K562 (cell line): ENCODE data around the gene PPP3CB. TPM values are rescaled to one million over a fixed set of nuclear protein-coding genes. Genes with fewer than 3 reads are reported as not detected.

Source experiments
- BCL6 ChIP-seq: fragments of 250-450 bp; sonication (Bioruptor Pico); IDR thresholded peaks from 2 replicates; pipeline ENCODE4 v1.4.0; 2020
- CEBPZ ChIP-seq: fragments of 150-350 bp; IDR thresholded peaks from 2 replicates; pipeline ENCODE4 v1.6.1; 2014; ENCODE audit warnings: low read depth, mild to moderate bottlenecking, low read length, borderline replicate concordance
- HMG20B ChIP-seq: fragments of 250-450 bp; sonication (Bioruptor Pico); IDR thresholded peaks from 2 replicates; pipeline ENCODE4 v1.5.0; 2021; ENCODE audit warnings: mild to moderate bottlenecking
- MEIS2 ChIP-seq: fragments of 450-650 bp; IDR thresholded peaks from 2 replicates; pipeline ENCODE4 v1.6.1; 2014; ENCODE audit warnings: mild to moderate bottlenecking; ENCODE audit not compliant: partially characterized antibody
- NFATC3 ChIP-seq: fragments of 450-650 bp; IDR thresholded peaks from 2 replicates; pipeline ENCODE4 v1.6.1; 2017; ENCODE audit warnings: mild to moderate bottlenecking
- TCF7 ChIP-seq: sonication (generic); IDR thresholded peaks from 2 replicates; pipeline ENCODE4 v1.6.1; 2016; ENCODE audit warnings: antibody characterized with exemption, borderline replicate concordance
- U2AF1 ChIP-seq: fragments of 200-400 bp; formaldehyde crosslinking; optimal IDR thresholded peaks from 2 replicates; pipeline ENCODE3; 2017; ENCODE audit warnings: mild to moderate bottlenecking, low read depth, low read length, moderate library complexity
- ZNF121 ChIP-seq: sonication (generic); formaldehyde crosslinking; conservative IDR thresholded peaks from 2 replicates; pipeline ENCODE4 v1.8.0; 2022; ENCODE audit warnings: missing genetic modification reagents
- ZNF143 ChIP-seq: sonication (generic); formaldehyde crosslinking; IDR thresholded peaks from 2 replicates; pipeline ENCODE4 v1.9.0; 2022; ENCODE audit warnings: mild to moderate bottlenecking, missing genetic modification reagents
- ZNF175 ChIP-seq: fragments of 200-800 bp; sonication (Bioruptor generic); IDR thresholded peaks from 2 replicates; pipeline ENCODE4 v1.6.1; 2016; ENCODE audit warnings: low read depth, mild to moderate bottlenecking, missing genetic modification characterization, missing compliant biosample characterization
- ZNF3 ChIP-seq: fragments of 250-450 bp; sonication (Bioruptor Pico); IDR thresholded peaks from 2 replicates; pipeline ENCODE4 v1.5.0; 2021; ENCODE audit warnings: mild to moderate bottlenecking, moderate library complexity
- polyA plus RNA-seq, 8 experiments: library from polyadenylated mRNA; depleted of rRNA in 4 of 8; stranded (reverse) in 5 of 8; unstranded in 3 of 8; fragments of >200 nt; fragmentation: Nextera tagmentation in 2 of 8; fragmentation: Illumina TruSeq in 1 of 8; extraction: Ambion mirVana in 2 of 8; extraction: Trizol in 1 of 8; gene quantifications; 2 replicates each; pipeline versions ENCODE4 v1.2.1 to v1.2.3, GENCODE V29; 2011 to 2014; ENCODE audit warnings: inconsistent platforms in 1 of 8, missing spikeins in 1 of 8
- total RNA-seq, 7 experiments: library from RNA; depleted of rRNA in 6 of 7; stranded (reverse); fragments of >200 nt in 6 of 7; fragmentation: Illumina TruSeq in 2 of 7; extraction: Trizol in 2 of 7; gene quantifications; 2 replicates each; pipeline versions ENCODE4 v1.2.1 to v1.2.3, GENCODE V29; 2011 to 2021; ENCODE audit warnings: low replicate concordance in 1 of 7
- TF ChIP-seq, protein P1 (sequence below): fragments of 250-450 bp; sonication (Bioruptor Pico); IDR thresholded peaks from 2 replicates; pipeline ENCODE4 v1.4.0; 2020; ENCODE audit warnings: borderline replicate concordance
- TF ChIP-seq, protein P2 (sequence below): fragments of 200-800 bp; sonication (Bioruptor generic); IDR thresholded peaks from 2 replicates; pipeline ENCODE4 v1.6.1; 2016; ENCODE audit warnings: missing genetic modification characterization, missing compliant biosample characterization
- TF ChIP-seq, protein P3 (sequence below): sonication (generic); IDR thresholded peaks from 2 replicates; pipeline ENCODE4 v1.6.1; 2016
- TF ChIP-seq, protein P4 (sequence below): fragments of 450-650 bp; formaldehyde crosslinking; IDR thresholded peaks from 2 replicates; pipeline ENCODE4 v1.4.0; 2022; ENCODE audit warnings: missing genetic modification characterization

PPP3CB gene
- total and polyA plus RNA-seq, 9 of the 15 experiments (the other 6 are each of a cell fraction or from before 2014, with no cell fraction given), result 9.6 to 27.6 (median 17.8) TPM

DNA sequence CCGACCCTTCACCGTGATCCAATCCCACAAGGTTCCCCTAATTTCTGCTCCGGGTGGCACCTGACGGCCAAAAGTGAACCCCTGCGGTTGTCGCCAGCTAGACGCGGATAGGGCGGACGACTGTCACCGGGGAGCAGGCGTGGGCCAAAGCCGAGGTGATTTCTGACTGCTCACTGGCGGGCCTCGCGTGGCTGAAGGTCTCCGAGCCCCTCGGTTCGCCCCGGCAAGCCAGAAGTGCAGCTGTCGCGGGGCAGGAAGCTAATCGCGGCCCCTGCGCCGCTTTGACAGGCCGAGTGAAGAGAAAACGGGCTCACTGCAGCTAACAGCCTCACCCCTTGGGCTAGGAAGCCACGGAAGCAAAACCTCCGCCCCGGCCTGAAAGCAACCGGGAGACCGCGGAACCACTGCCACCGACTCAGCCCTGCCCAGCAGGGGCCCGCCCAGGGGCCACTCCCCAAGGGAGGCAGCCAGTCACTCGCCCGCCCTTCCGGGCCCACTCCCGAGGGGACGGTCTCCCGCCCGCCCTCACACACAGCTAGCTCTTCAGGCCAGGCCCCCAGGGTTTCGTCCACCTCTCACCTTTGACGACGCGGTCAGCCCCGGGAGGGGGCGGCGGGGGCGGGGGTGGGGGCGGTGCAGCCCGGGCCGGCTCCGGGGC lies 469 bp downstream of the PPP3CB start (continued):
- TF ChIP-seq U2AF1 (no peak), ZNF143 (CRISPR knock-in tag) (no peak), ZNF175 (no peak), HMG20B (CRISPR knock-in tag) (no peak), BCL6 (CRISPR knock-in tag) (no peak), CEBPZ (no peak), ZNF3 (CRISPR knock-in tag) (no peak), ZNF121 (CRISPR knock-in tag) (no peak), NFATC3 (no peak), TCF7 (no peak), MEIS2 (peak; percentile 6)
- TF ChIP-seq, protein P1, sequence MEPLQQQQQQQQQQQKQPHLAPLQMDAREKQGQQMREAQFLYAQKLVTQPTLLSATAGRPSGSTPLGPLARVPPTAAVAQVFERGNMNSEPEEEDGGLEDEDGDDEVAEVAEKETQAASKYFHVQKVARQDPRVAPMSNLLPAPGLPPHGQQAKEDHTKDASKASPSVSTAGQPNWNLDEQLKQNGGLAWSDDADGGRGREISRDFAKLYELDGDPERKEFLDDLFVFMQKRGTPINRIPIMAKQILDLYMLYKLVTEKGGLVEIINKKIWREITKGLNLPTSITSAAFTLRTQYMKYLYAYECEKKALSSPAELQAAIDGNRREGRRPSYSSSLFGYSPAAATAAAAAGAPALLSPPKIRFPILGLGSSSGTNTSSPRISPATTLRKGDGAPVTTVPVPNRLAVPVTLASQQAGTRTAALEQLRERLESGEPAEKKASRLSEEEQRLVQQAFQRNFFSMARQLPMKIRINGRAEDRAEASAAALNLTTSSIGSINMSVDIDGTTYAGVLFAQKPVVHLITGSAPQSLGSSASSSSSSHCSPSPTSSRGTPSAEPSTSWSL, result no peak
- TF ChIP-seq, protein P2, sequence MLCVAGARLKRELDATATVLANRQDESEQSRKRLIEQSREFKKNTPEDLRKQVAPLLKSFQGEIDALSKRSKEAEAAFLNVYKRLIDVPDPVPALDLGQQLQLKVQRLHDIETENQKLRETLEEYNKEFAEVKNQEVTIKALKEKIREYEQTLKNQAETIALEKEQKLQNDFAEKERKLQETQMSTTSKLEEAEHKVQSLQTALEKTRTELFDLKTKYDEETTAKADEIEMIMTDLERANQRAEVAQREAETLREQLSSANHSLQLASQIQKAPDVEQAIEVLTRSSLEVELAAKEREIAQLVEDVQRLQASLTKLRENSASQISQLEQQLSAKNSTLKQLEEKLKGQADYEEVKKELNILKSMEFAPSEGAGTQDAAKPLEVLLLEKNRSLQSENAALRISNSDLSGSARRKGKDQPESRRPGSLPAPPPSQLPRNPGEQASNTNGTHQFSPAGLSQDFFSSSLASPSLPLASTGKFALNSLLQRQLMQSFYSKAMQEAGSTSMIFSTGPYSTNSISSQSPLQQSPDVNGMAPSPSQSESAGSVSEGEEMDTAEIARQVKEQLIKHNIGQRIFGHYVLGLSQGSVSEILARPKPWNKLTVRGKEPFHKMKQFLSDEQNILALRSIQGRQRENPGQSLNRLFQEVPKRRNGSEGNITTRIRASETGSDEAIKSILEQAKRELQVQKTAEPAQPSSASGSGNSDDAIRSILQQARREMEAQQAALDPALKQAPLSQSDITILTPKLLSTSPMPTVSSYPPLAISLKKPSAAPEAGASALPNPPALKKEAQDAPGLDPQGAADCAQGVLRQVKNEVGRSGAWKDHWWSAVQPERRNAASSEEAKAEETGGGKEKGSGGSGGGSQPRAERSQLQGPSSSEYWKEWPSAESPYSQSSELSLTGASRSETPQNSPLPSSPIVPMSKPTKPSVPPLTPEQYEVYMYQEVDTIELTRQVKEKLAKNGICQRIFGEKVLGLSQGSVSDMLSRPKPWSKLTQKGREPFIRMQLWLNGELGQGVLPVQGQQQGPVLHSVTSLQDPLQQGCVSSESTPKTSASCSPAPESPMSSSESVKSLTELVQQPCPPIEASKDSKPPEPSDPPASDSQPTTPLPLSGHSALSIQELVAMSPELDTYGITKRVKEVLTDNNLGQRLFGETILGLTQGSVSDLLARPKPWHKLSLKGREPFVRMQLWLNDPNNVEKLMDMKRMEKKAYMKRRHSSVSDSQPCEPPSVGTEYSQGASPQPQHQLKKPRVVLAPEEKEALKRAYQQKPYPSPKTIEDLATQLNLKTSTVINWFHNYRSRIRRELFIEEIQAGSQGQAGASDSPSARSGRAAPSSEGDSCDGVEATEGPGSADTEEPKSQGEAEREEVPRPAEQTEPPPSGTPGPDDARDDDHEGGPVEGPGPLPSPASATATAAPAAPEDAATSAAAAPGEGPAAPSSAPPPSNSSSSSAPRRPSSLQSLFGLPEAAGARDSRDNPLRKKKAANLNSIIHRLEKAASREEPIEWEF (CRISPR knock-in tag), result no peak
- TF ChIP-seq, protein P3, sequence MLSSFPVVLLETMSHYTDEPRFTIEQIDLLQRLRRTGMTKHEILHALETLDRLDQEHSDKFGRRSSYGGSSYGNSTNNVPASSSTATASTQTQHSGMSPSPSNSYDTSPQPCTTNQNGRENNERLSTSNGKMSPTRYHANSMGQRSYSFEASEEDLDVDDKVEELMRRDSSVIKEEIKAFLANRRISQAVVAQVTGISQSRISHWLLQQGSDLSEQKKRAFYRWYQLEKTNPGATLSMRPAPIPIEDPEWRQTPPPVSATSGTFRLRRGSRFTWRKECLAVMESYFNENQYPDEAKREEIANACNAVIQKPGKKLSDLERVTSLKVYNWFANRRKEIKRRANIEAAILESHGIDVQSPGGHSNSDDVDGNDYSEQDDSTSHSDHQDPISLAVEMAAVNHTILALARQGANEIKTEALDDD, result peak; percentile 30; the same call in 1 of the 2 replicates
- TF ChIP-seq, protein P4, sequence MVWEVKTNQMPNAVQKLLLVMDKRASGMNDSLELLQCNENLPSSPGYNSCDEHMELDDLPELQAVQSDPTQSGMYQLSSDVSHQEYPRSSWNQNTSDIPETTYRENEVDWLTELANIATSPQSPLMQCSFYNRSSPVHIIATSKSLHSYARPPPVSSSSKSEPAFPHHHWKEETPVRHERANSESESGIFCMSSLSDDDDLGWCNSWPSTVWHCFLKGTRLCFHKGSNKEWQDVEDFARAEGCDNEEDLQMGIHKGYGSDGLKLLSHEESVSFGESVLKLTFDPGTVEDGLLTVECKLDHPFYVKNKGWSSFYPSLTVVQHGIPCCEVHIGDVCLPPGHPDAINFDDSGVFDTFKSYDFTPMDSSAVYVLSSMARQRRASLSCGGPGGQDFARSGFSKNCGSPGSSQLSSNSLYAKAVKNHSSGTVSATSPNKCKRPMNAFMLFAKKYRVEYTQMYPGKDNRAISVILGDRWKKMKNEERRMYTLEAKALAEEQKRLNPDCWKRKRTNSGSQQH (CRISPR knock-in tag), result 0 out of 2 replicates have a peak, but pooled peaks have one; percentile 37
